ENCODE measurements around the gene PRAME. TPM values are rescaled to one million over a fixed set of nuclear protein-coding genes. Genes with fewer than 3 reads are reported as not detected.

PRAME gene
- total and polyA plus RNA-seq, 2 of the 13 experiments (the other 11 are each of a cell fraction or from before 2014, with no cell fraction given): 0.11 to 0.83 TPM

DNA sequence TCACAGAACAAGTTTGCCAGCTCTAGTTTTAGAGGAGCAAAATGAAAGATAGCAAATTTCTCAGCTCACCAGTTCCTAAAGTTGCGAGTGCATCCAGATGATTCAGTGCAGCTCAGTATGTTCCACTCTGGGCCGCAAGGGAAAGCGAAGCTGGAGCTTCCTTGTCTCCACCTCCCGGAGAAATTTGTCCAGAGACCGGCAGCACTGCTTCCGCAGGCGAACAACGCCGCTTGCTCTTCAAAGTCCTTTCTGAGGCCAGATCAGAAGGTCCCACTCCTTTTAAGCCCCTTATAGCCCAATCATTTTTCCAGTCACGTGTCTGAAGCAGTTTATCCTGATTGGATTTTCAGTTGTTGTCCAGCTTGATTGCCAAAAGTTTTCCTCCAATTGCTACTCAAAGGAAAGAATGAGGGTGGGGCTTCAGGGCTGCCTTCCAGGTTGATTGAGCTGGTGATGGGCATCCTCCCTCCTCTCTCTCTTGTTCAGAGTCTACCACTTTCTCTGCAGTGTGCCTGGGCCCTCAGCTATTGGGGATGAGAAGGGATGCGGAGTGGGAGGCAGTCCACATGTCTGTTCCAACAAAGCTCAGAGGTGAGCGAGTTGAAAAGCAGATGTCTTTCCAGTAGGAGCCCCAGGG is 38.9 kb downstream of the PRAME start, which contains the start of gene ZNF280A (continued):
- TF ChIP-seq, protein P1, sequence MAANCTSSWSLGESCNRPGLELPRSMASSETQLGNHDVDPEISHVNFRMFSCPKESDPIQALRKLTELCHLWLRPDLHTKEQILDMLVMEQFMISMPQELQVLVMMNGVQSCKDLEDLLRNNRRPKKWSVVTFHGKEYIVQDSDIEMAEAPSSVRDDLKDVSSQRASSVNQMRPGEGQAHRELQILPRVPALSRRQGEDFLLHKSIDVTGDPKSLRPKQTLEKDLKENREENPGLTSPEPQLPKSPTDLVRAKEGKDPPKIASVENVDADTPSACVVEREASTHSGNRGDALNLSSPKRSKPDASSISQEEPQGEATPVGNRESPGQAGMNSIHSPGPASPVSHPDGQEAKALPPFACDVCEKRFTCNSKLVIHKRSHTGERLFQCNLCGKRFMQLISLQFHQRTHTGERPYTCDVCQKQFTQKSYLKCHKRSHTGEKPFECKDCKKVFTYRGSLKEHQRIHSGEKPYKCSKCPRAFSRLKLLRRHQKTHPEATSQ (CRISPR knock-in tag; IDR thresholded peaks at IDR 0.05; ENCODE audit: borderline replicate concordance): peak; percentile 71; the same call in 1 of the 2 replicates
- no peak for TF ChIP-seq ZNF709 (CRISPR knock-in tag; IDR thresholded peaks at IDR 0.05)
- no peak for TF ChIP-seq EZH2 (conservative IDR thresholded peaks at IDR 0.05; ENCODE audit: low read depth, low read length)
- TF ChIP-seq, protein P2, sequence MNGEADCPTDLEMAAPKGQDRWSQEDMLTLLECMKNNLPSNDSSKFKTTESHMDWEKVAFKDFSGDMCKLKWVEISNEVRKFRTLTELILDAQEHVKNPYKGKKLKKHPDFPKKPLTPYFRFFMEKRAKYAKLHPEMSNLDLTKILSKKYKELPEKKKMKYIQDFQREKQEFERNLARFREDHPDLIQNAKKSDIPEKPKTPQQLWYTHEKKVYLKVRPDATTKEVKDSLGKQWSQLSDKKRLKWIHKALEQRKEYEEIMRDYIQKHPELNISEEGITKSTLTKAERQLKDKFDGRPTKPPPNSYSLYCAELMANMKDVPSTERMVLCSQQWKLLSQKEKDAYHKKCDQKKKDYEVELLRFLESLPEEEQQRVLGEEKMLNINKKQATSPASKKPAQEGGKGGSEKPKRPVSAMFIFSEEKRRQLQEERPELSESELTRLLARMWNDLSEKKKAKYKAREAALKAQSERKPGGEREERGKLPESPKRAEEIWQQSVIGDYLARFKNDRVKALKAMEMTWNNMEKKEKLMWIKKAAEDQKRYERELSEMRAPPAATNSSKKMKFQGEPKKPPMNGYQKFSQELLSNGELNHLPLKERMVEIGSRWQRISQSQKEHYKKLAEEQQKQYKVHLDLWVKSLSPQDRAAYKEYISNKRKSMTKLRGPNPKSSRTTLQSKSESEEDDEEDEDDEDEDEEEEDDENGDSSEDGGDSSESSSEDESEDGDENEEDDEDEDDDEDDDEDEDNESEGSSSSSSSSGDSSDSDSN (CRISPR knock-in tag; IDR thresholded peaks at IDR 0.05): peak; percentile 77
- TF ChIP-seq, protein P3, sequence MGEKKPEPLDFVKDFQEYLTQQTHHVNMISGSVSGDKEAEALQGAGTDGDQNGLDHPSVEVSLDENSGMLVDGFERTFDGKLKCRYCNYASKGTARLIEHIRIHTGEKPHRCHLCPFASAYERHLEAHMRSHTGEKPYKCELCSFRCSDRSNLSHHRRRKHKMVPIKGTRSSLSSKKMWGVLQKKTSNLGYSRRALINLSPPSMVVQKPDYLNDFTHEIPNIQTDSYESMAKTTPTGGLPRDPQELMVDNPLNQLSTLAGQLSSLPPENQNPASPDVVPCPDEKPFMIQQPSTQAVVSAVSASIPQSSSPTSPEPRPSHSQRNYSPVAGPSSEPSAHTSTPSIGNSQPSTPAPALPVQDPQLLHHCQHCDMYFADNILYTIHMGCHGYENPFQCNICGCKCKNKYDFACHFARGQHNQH (CRISPR knock-in tag; IDR thresholded peaks at IDR 0.05): no peak
- TF ChIP-seq, protein P4, sequence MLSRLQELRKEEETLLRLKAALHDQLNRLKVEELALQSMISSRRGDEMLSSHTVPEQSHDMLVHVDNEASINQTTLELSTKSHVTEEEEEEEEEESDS (CRISPR knock-in tag; IDR thresholded peaks at IDR 0.05; ENCODE audit: borderline replicate concordance): no peak
- TF ChIP-seq KAT7 (CRISPR knock-in tag; IDR thresholded peaks at IDR 0.05; ENCODE audit: borderline replicate concordance): no peak
- no peak for TF ChIP-seq ZNF766 (CRISPR knock-in tag; IDR thresholded peaks at IDR 0.05; ENCODE audit: borderline replicate concordance)
- TF ChIP-seq SMAD1 (CRISPR knock-in tag; IDR thresholded peaks at IDR 0.05; ENCODE audit: borderline replicate concordance, low read depth): no peak
- TF ChIP-seq ZNF782 (CRISPR knock-in tag; IDR thresholded peaks at IDR 0.05; ENCODE audit: borderline replicate concordance): no peak
- no peak for TF ChIP-seq SP5 (CRISPR knock-in tag; IDR thresholded peaks at IDR 0.05; ENCODE audit: borderline replicate concordance, low read depth)
- TF ChIP-seq RXRA (CRISPR knock-in tag; IDR thresholded peaks at IDR 0.05): no peak
- no peak for TF ChIP-seq HMG20A (CRISPR knock-in tag; IDR thresholded peaks at IDR 0.05; ENCODE audit: borderline replicate concordance)
- TF ChIP-seq TCF7 (IDR thresholded peaks at IDR 0.05; ENCODE audit: low read depth): peak; percentile 51; the same call in 1 of the 2 replicates
- no peak for TF ChIP-seq ZNF674 (CRISPR knock-in tag; IDR thresholded peaks at IDR 0.05; ENCODE audit: low read depth)
- no peak for TF ChIP-seq SNAPC2 (CRISPR knock-in tag; IDR thresholded peaks at IDR 0.05)
- no peak for TF ChIP-seq MAFG (CRISPR knock-in tag; IDR thresholded peaks at IDR 0.05)
- TF ChIP-seq ZNF335 (CRISPR knock-in tag; IDR thresholded peaks at IDR 0.05): no peak
- TF ChIP-seq, protein P5, sequence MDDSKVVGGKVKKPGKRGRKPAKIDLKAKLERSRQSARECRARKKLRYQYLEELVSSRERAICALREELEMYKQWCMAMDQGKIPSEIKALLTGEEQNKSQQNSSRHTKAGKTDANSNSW (CRISPR knock-in tag; IDR thresholded peaks at IDR 0.05; ENCODE audit: borderline replicate concordance): no peak
- TF ChIP-seq, protein P6, sequence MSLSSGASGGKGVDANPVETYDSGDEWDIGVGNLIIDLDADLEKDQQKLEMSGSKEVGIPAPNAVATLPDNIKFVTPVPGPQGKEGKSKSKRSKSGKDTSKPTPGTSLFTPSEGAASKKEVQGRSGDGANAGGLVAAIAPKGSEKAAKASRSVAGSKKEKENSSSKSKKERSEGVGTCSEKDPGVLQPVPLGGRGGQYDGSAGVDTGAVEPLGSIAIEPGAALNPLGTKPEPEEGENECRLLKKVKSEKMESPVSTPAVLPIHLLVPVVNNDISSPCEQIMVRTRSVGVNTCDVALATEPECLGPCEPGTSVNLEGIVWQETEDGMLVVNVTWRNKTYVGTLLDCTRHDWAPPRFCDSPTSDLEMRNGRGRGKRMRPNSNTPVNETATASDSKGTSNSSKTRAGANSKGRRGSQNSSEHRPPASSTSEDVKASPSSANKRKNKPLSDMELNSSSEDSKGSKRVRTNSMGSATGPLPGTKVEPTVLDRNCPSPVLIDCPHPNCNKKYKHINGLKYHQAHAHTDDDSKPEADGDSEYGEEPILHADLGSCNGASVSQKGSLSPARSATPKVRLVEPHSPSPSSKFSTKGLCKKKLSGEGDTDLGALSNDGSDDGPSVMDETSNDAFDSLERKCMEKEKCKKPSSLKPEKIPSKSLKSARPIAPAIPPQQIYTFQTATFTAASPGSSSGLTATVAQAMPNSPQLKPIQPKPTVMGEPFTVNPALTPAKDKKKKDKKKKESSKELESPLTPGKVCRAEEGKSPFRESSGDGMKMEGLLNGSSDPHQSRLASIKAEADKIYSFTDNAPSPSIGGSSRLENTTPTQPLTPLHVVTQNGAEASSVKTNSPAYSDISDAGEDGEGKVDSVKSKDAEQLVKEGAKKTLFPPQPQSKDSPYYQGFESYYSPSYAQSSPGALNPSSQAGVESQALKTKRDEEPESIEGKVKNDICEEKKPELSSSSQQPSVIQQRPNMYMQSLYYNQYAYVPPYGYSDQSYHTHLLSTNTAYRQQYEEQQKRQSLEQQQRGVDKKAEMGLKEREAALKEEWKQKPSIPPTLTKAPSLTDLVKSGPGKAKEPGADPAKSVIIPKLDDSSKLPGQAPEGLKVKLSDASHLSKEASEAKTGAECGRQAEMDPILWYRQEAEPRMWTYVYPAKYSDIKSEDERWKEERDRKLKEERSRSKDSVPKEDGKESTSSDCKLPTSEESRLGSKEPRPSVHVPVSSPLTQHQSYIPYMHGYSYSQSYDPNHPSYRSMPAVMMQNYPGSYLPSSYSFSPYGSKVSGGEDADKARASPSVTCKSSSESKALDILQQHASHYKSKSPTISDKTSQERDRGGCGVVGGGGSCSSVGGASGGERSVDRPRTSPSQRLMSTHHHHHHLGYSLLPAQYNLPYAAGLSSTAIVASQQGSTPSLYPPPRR (CRISPR knock-in tag; IDR thresholded peaks at IDR 0.05; ENCODE audit: borderline replicate concordance): no peak

Measured in HepG2 (cell line).